C4-2B (cell line): ENCODE measurements around the gene NFX1.

Experiments
- H3K27ac ChIP-seq: fragments of 450-650 bp; 2 replicates; pipeline ENCODE4 v1.5.1; 2017
- ZFX ChIP-seq: fragments of 450-650 bp; IDR thresholded peaks from 2 replicates; pipeline ENCODE4 v1.6.1; 2017
- TF ChIP-seq, protein P1 (sequence below): fragments of 450-650 bp; conservative IDR thresholded peaks from 2 replicates; pipeline ENCODE4 v1.5.1; 2017; ENCODE audit warnings: mild to moderate bottlenecking

The NFX1 gene

DNA sequence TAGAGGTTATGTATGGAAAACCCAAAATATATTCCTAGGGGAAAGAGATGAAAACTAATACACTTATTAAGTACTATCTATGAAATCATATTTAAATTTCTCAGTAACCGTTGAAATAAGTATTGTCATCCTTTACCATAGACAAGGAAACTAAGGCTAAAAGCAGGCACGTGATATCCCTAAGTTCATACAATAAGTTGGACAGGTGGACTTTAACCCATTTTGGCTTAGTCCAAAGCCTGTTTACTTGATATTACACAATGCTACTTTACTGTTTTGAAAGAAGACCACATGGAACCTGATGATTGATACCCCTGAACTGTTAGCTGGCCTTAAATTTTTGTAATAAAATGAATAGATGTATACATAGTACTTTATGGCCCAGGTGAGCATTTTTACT, 3.5 kb downstream of the NFX1 start:
- TF ChIP-seq, protein P1, sequence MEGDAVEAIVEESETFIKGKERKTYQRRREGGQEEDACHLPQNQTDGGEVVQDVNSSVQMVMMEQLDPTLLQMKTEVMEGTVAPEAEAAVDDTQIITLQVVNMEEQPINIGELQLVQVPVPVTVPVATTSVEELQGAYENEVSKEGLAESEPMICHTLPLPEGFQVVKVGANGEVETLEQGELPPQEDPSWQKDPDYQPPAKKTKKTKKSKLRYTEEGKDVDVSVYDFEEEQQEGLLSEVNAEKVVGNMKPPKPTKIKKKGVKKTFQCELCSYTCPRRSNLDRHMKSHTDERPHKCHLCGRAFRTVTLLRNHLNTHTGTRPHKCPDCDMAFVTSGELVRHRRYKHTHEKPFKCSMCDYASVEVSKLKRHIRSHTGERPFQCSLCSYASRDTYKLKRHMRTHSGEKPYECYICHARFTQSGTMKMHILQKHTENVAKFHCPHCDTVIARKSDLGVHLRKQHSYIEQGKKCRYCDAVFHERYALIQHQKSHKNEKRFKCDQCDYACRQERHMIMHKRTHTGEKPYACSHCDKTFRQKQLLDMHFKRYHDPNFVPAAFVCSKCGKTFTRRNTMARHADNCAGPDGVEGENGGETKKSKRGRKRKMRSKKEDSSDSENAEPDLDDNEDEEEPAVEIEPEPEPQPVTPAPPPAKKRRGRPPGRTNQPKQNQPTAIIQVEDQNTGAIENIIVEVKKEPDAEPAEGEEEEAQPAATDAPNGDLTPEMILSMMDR = no peak
- TF ChIP-seq ZFX = no peak
- H3K27ac ChIP-seq = no peak overlapping the region

DNA sequence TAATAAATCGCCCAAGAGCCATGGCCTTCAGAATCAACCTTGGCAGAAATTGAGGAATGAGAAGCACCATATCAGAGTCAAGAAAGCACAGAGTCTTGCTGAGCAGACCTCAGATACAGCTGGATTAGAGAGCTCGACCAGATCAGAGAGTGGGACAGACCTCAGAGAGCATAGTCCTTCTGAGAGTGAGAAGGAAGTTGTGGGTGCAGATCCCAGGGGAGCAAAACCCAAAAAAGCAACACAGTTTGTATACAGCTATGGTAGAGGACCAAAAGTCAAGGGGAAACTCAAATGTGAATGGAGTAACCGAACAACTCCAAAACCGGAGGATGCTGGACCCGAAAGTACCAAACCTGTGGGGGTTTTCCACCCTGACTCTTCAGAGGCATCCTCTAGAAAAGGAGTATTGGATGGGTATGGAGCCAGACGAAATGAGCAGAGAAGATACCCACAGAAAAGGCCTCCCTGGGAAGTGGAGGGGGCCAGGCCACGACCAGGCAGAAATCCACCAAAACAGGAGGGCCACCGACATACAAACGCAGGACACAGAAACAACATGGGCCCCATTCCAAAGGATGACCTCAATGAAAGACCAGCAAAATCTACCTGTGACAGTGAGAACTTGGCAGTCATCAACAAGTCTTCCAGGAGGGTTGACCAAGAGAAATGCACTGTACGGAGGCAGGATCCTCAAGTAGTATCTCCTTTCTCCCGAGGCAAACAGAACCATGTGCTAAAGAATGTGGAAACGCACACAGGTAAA, 4.5 kb downstream of the NFX1 start:
- TF ChIP-seq, protein P1 = no peak
- no peak for TF ChIP-seq ZFX
- no peak overlapping the region for H3K27ac ChIP-seq

DNA sequence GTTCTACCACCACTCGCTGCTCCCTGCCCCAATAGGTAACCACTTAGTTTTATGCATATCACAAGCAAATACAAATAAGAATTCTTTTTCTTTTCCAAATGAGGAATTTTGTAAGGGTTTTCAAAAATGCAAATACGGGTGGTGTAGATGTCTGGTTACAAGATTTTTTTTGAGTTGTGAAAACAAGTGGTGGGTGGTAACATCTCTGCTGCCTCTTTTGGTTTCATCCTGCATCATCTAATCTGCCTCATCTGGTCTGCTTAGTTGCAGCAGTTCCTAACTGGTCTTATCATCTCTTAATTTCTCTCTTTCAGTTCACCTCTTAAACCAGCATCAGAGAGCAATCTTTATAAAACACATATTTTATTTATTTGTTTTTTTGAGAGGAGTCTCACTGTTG, 5.3 kb downstream of the NFX1 start:
- no peak overlapping the region for H3K27ac ChIP-seq
- no peak for TF ChIP-seq ZFX
- TF ChIP-seq, protein P1 = no peak

DNA sequence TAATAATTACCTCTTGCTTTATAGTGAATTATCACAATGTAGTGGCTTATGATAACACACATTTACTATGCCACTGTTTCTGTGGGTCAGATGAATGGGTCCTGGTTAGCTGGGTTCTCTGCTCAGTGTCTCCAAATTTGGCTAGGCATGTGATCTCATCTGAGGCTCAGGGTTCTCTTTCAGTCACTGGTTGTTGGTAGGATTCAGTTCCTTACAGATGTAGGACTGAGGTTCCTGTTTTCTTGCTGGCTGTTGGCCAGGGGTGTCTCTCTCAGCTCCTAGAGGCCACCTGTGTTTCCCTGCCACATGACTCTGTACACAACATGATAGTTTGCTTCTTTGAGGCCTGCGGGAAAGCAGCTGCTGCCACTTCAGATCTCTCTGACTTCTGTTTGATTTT, 7.1 kb downstream of the NFX1 start:
- H3K27ac ChIP-seq = no peak overlapping the region
- no peak for TF ChIP-seq ZFX
- TF ChIP-seq, protein P1 = no peak

DNA sequence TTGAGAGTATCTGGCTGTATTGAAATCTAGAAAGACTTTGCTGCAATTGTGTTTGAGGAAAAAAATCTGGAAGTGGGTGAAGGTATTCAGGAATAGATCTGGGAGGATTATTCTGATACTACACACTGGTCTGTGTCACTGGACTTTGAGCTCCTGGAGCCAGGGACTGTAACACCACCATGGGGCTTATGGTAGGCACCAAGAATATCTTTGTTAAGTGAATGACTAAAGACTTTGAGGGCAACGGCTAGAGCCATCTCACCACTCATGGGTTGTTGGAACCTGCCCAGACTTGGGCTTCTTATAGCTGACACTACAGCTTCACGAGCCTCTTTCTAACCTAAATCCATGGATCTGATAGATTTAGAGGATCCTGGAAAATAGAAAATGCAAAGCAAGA, 10.2 kb downstream of the NFX1 start:
- H3K27ac ChIP-seq = no peak overlapping the region
- TF ChIP-seq, protein P1 = no peak

DNA sequence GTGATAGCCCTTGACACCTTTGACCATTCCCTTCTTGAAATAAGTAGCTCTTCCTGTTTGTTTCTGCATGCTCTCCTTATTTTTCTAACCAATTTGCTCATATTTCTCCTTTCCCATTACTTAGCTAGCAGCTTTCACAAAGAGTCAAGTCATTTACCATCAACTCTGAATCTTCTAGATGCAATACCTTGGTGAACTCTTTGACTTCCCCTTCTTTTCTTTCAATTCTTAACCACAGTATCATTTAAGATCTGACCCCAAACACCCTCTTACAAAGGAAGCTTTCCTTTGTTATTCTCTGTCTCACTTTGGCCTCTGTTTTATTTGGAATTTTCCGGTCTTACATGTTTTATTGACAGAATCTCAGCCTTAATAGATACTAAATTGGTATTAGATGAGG, 14.0 kb downstream of the NFX1 start:
- H3K27ac ChIP-seq = no peak overlapping the region
- TF ChIP-seq ZFX = no peak
- TF ChIP-seq, protein P1 = no peak

DNA sequence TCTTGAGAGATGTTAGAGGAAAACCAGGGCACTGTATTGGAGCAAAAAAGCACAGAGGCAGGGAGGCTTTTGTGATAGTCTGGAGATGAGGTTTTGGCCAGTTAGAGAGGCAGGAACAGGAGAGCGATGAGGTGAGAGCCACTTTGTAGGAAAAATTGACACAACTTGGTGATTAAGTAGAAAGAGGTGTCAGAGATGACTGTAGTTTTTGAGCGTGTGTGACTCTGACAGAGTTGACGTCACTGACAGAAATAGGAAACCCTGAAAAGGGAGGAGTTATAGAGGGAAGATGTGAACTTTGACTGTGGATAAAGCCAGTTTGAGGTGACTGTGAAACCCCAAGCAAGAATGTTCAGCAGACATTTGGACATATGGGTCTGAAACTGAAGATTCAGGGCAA, 15.7 kb downstream of the NFX1 start:
- H3K27ac ChIP-seq = no peak overlapping the region
- TF ChIP-seq ZFX = no peak
- TF ChIP-seq, protein P1 = no peak
